Measurements from ENCODE around the gene BHMT2. TPM values are rescaled to one million over a fixed set of nuclear protein-coding genes. Genes with fewer than 3 reads are reported as not detected.

BHMT2 gene
- polyA plus RNA-seq, 1 of the 3 experiments (the other 2 are of a cell fraction): not detected

- TF ChIP-seq FOXM1 (IDR thresholded peaks at IDR 0.05; ENCODE audit: low read depth) (no peak), RAD21 (IDR thresholded peaks at IDR 0.05; ENCODE audit: low read length) (no peak), NRF1 (IDR thresholded peaks at IDR 0.05; ENCODE audit: low read depth, low read length) (no peak), FOSL2 (IDR thresholded peaks at IDR 0.05; ENCODE audit: borderline replicate concordance, low read depth) (no peak), USF1 (IDR thresholded peaks at IDR 0.05; ENCODE audit: borderline replicate concordance, low read depth) (no peak), SMC3 (IDR thresholded peaks at IDR 0.05; ENCODE audit: low read depth, low read length) (no peak), EZH2phosphoT487 (IDR thresholded peaks at IDR 0.05; ENCODE audit: borderline replicate concordance, low read depth) (no peak), USF2 (IDR thresholded peaks at IDR 0.05; ENCODE audit: borderline replicate concordance, low read depth, low read length) (no peak)
These were observed 7.3 kb downstream of the BHMT2 start (continued) for GRCh38 chr5:79076819-79077218.

- Histone ChIP-seq H3K4me3 (ENCODE audit: low read depth in 2 of 2, low read length in 1 of 2) (no peak overlapping the region), H3F3A (replicated peaks; ENCODE audit: insufficient read depth) (no peaks in the 10 kb centered on the region), H2AFZ (ENCODE audit: low read depth) (no peak overlapping the region), H3K36me3 (replicated peaks in 1 of 2; ENCODE audit: control insufficient read depth in 1 of 2, insufficient read depth in 2 of 2, low read length in 1 of 2) (no peaks in the 10 kb centered on the region), H3K4me1 (ENCODE audit: control insufficient read depth in 1 of 2, insufficient read depth in 2 of 2, low read depth in 1 of 2, low read length in 1 of 2) (no peaks in the 10 kb centered on the region; a peak in 1 of 4 replicates), H3K9ac (no peak overlapping the region), H3K79me2 (ENCODE audit: insufficient read depth) (no peaks in the 10 kb centered on the region), H4K20me1 (ENCODE audit: insufficient read depth) (no peaks in the 10 kb centered on the region), H3K9me3 (peaks cover 6% of the 10 kb centered on the region; the same call in 1 of the 2 replicates), H3K9me2 (no peaks in the 10 kb centered on the region), H3K27me3 (ENCODE audit: insufficient read depth) (no peaks in the 10 kb centered on the region), H3K27ac (ENCODE audit: low read depth in 2 of 2, low read length in 1 of 2) (no peak overlapping the region), H3K4me2 (no peak overlapping the region)
- ChIA-PET CTCF (interaction anchor here (1.3 to 2.1 kb wide), 4 partner anchors 30 to 56 kb away, joined by 3 to 12 read pairs (median 5); no protein-coding TSS in a partner anchor), POLR2A (no interaction called here)
- DNase-seq: no peak
- WGBS (ENCODE audit: low lambda C conversion rate): 37% methylated on average over 3 of the region's 3 CpGs
- TF ChIP-seq CTCF (IDR thresholded peaks at IDR 0.05): no peak
- no peak for TF ChIP-seq IRF3 (IDR thresholded peaks at IDR 0.05; ENCODE audit: low read depth, low read length)
- no peak for TF ChIP-seq YY1 (IDR thresholded peaks at IDR 0.05; ENCODE audit: low read depth)
- TF ChIP-seq RCOR1 (IDR thresholded peaks at IDR 0.05; ENCODE audit: low read length): no peak
- TF ChIP-seq TEAD4 (IDR thresholded peaks at IDR 0.05; ENCODE audit: borderline replicate concordance, insufficient read depth): no peak
- TF ChIP-seq SMC3 (IDR thresholded peaks at IDR 0.05; ENCODE audit: low read depth, low read length): no peak
- TF ChIP-seq PBX3 (IDR thresholded peaks at IDR 0.05): no peak
- no peak for TF ChIP-seq EP300 (IDR thresholded peaks at IDR 0.05; ENCODE audit: borderline replicate concordance in 1 of 2, low read depth in 1 of 2, low read length in 1 of 2)
- no peak for TF ChIP-seq RFX5 (IDR thresholded peaks at IDR 0.05; ENCODE audit: low read length)
- TF ChIP-seq MEF2A (IDR thresholded peaks at IDR 0.05; ENCODE audit: borderline replicate concordance, low read depth): no peak
These were observed 8.3 kb downstream of the BHMT2 start for GRCh38 chr5:79077680-79078365.

Measured in SK-N-SH (cell line).